Vein endothelial cell (primary cell): ENCODE results near the gene SURF4. TPM values are rescaled to one million over a fixed set of nuclear protein-coding genes. Genes with fewer than 3 reads are reported as not detected.

Experiments
- small RNA-seq: library from RNA; depleted of rRNA; stranded (forward); fragments of <200 nt; gene quantifications from one replicate; pipeline ENCODE3, GENCODE V24; 2012
- total RNA-seq: library from RNA; depleted of rRNA; stranded (reverse); fragments of >200 nt; gene quantifications from 2 replicates; pipeline ENCODE4 v1.2.3, GENCODE V29; 2012

The SURF4 gene
- 336 and 365 TPM in 2 replicates for total RNA-seq

GRCh38 chr9:133375724-133376654 is at the start of gene SURF4, which contains the start of gene STKLD1:
SURF4 (minus strand) TSS chr9:133376060; CDS start chr9:133375969, 91 bp downstream.
STKLD1 (plus strand) TSS chr9:133376366; CDS start chr9:133376474, 108 bp downstream.

DNA sequence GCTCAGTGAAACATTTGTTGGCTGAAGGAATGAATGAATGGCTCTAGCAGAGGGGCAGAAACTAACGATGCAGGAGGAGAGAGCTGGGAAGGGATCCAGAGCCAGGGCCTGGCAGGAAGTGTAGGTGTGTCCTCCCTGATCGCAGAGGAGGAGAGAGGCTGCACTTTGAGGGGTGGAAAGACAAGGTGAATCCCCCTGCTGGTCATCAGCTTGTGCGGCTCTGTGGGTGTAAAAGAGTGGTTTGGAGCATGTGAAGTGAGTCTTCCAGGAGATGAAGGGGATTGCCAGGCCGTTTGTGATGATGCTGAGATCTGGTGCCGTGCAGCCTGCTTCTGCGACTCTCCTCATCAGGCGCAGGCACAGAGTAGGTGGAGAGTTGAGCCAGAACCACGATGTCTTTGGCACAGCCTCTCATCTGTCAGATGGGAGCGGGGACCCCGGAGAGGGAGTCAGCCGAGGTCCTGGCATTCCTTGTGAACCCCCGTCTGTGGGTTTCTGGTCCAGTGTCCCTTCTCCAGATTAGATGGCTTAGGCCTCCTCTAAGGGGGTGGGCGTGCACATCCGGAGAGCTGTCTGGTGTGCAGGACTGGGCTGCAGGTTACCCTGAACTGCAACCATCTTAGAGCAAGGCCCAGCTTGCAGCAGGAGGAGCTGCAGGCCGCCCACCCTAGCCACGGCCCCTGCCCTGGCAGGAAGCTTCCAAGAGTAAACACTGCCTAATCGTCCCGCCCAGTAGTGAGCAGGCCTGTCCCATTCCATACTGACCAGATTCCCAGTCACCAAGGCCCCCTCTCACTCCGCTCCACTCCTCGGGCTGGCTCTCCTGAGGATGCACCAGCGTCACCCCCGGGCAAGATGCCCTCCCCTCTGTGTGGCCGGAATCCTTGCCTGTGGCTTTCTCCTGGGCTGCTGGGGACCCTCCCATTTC is 46.0 kb upstream of the SURF4 start, which contains the start of gene ADAMTS13:
Gene ADAMTS13 (plus strand): TSS at position 753 of the 928 bp plus-strand sequence. CDS start 77 bp downstream, at position 830.

GRCh38 chr9:133417541-133418461 is 41.9 kb upstream of the SURF4 start, which contains the start of gene REXO4:
REXO4 (minus strand) TSS chr9:133418010; CDS start chr9:133417844, 166 bp downstream.

DNA sequence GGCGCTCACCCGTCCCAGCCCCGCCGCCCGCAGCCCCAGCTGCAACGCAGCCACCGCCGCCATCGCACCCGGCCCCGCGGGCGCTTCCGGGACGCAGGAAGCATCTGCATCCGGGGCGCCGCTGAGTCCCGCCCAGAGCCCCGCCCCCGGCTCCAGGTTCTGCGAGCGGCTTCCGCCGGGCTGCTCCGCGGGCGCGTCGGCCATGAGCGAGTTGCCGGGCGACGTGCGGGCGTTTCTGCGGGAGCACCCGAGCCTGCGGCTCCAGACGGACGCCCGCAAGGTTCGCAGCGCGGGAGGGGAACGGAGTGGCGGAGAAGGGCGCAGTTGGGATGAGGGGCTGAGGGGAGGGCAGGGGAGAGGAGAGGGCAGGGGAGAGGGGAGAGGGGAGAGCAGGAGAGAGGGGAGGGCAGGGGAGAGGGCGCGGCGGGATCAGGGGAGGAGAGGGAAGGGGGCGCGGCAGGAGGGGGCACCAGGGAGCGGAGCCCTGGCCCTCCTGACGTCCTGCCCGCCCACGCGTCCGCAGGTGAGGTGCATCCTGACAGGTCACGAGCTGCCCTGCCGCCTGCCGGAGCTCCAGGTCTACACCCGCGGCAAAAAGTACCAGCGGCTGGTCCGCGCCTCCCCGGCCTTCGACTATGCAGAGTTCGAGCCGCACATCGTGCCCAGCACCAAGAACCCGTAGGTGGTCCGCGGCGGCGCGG is 19.3 kb downstream of the SURF4 start, which contains the start of the genes SURF1 and SURF2:
Gene SURF1 (minus strand): TSS at position 97 of the 701 bp plus-strand sequence. CDS start 34 bp downstream, at position 63.
Gene SURF2 (plus strand): TSS at position 160 of the 701 bp plus-strand sequence. CDS start 43 bp downstream, at position 203.

DNA sequence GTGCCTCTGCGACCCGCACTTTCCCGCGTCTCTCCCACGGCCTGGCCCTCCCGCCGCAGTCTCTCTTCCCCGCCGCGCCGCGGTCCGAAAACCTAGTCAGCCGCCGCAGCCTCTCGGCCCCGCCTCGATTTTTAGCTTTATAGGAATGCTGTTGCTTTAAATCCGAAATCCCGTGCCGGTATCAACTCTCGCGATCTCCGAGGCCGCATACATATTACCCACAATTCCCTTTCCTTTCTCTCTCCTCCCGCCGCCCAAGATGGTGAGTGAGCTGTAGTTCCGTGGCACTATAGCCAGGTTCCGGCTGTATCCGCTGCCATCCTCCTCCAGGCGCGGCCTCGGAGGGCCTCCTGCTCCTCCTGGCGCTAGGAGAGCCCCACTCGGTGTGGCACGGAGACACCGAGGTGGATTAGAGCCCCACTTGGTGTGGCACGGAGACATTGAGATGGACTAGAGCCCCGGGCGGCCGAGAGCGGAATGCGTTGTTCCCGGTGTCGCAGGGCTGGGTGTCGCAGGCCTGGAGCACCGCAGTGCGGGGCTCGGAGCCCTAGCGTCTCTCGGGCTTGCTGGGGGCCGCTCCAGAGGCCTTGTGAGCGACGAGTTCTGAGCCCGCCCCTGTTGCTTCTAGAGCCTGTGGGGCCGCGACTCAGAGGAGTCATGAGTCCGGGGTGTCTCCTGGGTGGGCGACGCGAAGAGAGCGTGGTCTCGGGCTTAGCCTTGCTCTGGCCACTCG is 27.7 kb downstream of the SURF4 start, which contains the start of the genes MED22 and RPL7A:
Gene MED22 (minus strand): TSS at position 147 of the 733 bp plus-strand sequence. CDS start 1,469 bp downstream, outside the sequence.
Gene RPL7A (plus strand): TSS at position 234 of the 733 bp plus-strand sequence. CDS start 26 bp downstream, at position 260.

DNA sequence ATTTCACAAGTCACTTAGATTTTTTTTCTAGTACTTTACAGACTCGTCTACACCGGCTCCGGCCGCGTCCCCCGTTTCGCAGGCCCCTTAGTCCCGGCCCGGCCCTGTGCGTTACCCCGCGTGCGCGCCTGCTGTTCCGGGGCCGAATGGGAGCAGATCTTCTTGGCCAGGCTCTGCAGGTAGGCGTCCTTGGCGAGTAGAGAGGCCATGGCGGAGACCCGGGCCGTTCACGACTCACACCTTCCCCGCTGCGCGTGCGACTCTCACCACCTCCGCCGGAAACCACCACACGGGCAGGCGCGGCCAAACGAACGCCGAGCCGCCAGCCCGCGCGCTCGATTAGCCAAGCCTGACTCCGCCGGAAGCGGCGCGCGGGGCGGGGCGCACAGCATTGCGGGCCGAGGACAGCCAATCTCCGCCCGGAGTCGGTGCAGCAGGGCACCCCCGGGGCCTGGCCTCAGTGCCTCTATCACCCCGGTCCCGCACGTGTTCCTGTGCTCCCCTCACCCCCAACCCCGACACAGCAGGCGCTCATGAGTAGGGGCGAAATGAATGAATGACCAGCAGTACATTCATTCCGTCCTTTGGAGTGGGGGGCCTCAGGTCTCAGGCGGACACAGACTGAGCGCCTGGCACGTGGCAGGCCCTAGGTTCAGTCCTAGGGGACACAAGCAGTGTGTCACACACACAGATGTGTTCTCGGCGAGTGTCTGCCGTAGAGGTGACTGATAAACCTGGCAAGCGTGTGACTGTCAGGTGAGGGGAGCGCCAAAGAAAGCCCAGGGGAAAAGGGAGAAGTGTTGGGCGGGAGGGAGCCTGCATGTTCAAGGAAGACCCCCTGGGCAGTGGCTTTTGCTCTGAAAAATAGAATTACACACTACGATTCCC is 39.7 kb downstream of the SURF4 start, which contains the start of gene SURF6:
Gene SURF6 (minus strand): TSS at position 265 of the 888 bp plus-strand sequence. CDS start 56 bp downstream, at position 209.

Small RNA genes within 50 kb of the gene (small RNA-seq; reads per million reads assigned to genes)
- gene RF00019 (not detected), gene SNORD24 (not detected), gene SNORD36A (not detected), gene SNORD36B (not detected), gene SNORD36C (not detected)

Other genes starting within 250 kb of the SURF4 start
- gene GBGT1, start 212.1 kb downstream of the SURF4 start, total RNA-seq: 17.3 and 36.9 TPM in 2 replicates
- gene OBP2B, start 166.8 kb downstream of the SURF4 start, total RNA-seq: not detected in 2 replicates
- 0.10 TPM in 1 of 2 replicates, not detected in the other for gene ABO, start 100.9 kb downstream of the SURF4 start, total RNA-seq
- gene SURF6, start 39.9 kb downstream of the SURF4 start, total RNA-seq: 11.1 and 11.3 TPM in 2 replicates
- gene MED22, start 27.9 kb downstream of the SURF4 start, total RNA-seq: 19.6 and 19.9 TPM in 2 replicates
- 2,150 and 2,505 TPM in 2 replicates for gene RPL7A, start 27.8 kb downstream of the SURF4 start, total RNA-seq
- gene SURF1, start 19.6 kb downstream of the SURF4 start, total RNA-seq: 11.7 and 19.3 TPM in 2 replicates
- gene SURF2, start 19.5 kb downstream of the SURF4 start, total RNA-seq: 10.7 and 12.1 TPM in 2 replicates
- gene STKLD1, start 306 bp upstream of the SURF4 start, total RNA-seq: 0.33 and 1.6 TPM in 2 replicates
- gene REXO4, start 42.0 kb upstream of the SURF4 start, total RNA-seq: 13.4 and 16.0 TPM in 2 replicates
- 0.48 and 0.98 TPM in 2 replicates for gene ADAMTS13, start 46.3 kb upstream of the SURF4 start, total RNA-seq
- gene CACFD1, start 83.9 kb upstream of the SURF4 start, total RNA-seq: 4.9 and 11.1 TPM in 2 replicates
- 40.8 and 55.9 TPM in 2 replicates for gene SLC2A6, start 103.0 kb upstream of the SURF4 start, total RNA-seq
- not detected in 2 replicates for gene MYMK, start 148.9 kb upstream of the SURF4 start, total RNA-seq
- gene ADAMTSL2, start 158.6 kb upstream of the SURF4 start, total RNA-seq: 0.10 TPM in 1 of 2 replicates, not detected in the other
- gene FAM163B, start 233.3 kb upstream of the SURF4 start, total RNA-seq: not detected in 2 replicates